ENCODE data around the gene SLC29A1. TPM values are rescaled to one million over a fixed set of nuclear protein-coding genes. Genes with fewer than 3 reads are reported as not detected.

Gene SLC29A1
- total RNA-seq, 1 donor from 2014 or later = 142 TPM

DNA sequence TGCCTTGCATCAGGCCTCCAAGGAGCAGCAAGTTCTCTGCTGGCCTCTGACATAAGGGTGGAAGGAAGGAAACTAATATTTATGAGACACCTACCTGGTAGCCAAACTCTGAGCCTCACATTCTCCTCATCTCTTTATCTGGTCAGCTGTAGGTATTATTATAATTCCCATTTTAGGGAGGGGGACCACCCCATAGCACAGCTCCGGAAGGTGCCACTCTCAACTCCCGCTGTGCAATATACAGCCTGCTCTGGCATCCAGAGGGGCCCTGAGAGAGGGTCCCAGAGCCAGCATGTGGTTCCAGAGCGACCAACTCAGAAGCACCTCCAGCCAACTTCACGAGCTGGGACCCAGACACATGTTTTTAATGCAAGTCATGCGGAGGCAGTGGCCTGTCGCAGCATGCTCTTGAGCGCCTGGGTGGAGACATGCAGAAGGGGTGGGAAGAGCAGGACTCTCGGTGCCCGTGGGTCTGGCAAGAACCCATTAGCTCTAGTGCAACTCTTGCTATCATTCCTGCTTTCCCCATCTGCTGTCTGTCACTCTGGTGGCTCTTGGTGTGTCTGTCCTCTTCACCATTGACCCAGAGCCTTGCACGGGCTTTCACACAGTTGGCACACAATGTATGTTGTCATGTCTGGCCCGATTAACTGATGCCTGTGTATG, 21.6 kb upstream of the SLC29A1 start:
- Mint-ChIP-seq H3K36me3 (ENCODE audit: low read depth, unreplicated experiment) (no peaks in the 10 kb centered on the region), H3K27me3 (ENCODE audit: unreplicated experiment) (peaks cover 3% of the 10 kb centered on the region), H3K27ac (ENCODE audit: unreplicated experiment) (peak overlapping the region; percentile 100), H3K9me3 (ENCODE audit: unreplicated experiment) (no peaks in the 10 kb centered on the region), H3K4me3 (ENCODE audit: unreplicated experiment) (peak overlapping the region; percentile 37), H3K4me1 (ENCODE audit: unreplicated experiment) (peaks cover 53% of the 10 kb centered on the region)
- DNase-seq (ENCODE audit: low spot score) = no peak
- TF ChIP-seq, protein P1, sequence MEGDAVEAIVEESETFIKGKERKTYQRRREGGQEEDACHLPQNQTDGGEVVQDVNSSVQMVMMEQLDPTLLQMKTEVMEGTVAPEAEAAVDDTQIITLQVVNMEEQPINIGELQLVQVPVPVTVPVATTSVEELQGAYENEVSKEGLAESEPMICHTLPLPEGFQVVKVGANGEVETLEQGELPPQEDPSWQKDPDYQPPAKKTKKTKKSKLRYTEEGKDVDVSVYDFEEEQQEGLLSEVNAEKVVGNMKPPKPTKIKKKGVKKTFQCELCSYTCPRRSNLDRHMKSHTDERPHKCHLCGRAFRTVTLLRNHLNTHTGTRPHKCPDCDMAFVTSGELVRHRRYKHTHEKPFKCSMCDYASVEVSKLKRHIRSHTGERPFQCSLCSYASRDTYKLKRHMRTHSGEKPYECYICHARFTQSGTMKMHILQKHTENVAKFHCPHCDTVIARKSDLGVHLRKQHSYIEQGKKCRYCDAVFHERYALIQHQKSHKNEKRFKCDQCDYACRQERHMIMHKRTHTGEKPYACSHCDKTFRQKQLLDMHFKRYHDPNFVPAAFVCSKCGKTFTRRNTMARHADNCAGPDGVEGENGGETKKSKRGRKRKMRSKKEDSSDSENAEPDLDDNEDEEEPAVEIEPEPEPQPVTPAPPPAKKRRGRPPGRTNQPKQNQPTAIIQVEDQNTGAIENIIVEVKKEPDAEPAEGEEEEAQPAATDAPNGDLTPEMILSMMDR (IDR thresholded peaks at IDR 0.05; ENCODE audit: unreplicated experiment) = no peak

- TF ChIP-seq, protein P1 (IDR thresholded peaks at IDR 0.05; ENCODE audit: unreplicated experiment) = no peak
- H3K27me3 Mint-ChIP-seq (ENCODE audit: unreplicated experiment) = peaks cover 3% of the 10 kb centered on the region
- H3K4me3 Mint-ChIP-seq (ENCODE audit: unreplicated experiment) = peak overlapping the region; percentile 70
- H3K27ac Mint-ChIP-seq (ENCODE audit: unreplicated experiment) = peak overlapping the region; percentile 100
- no peaks in the 10 kb centered on the region for H3K9me3 Mint-ChIP-seq (ENCODE audit: unreplicated experiment)
- peaks cover 55% of the 10 kb centered on the region for H3K4me1 Mint-ChIP-seq (ENCODE audit: unreplicated experiment)
- DNase-seq (ENCODE audit: low spot score) = peak; percentile 57
- no peaks in the 10 kb centered on the region for H3K36me3 Mint-ChIP-seq (ENCODE audit: low read depth, unreplicated experiment)
Measured at GRCh38 chr6:44202332-44202971, 20.9 kb upstream of the SLC29A1 start.

GRCh38 chr6:44202972-44203750, 20.2 kb upstream of the SLC29A1 start:
- Mint-ChIP-seq H3K36me3 (ENCODE audit: low read depth, unreplicated experiment) (no peaks in the 10 kb centered on the region), H3K9me3 (ENCODE audit: unreplicated experiment) (no peaks in the 10 kb centered on the region), H3K4me1 (ENCODE audit: unreplicated experiment) (peaks cover 59% of the 10 kb centered on the region), H3K4me3 (ENCODE audit: unreplicated experiment) (peak overlapping the region; percentile 10), H3K27me3 (ENCODE audit: unreplicated experiment) (peaks cover 3% of the 10 kb centered on the region), H3K27ac (ENCODE audit: unreplicated experiment) (peak overlapping the region; percentile 100)
- TF ChIP-seq, protein P1 (IDR thresholded peaks at IDR 0.05; ENCODE audit: unreplicated experiment) = no peak
- DNase-seq (ENCODE audit: low spot score) = no peak

GRCh38 chr6:44203955-44204354, 19.4 kb upstream of the SLC29A1 start:
- no peak overlapping the region for H3K4me3 Mint-ChIP-seq (ENCODE audit: unreplicated experiment)
- no peak for DNase-seq (ENCODE audit: low spot score)
- no peaks in the 10 kb centered on the region for H3K36me3 Mint-ChIP-seq (ENCODE audit: low read depth, unreplicated experiment)
- peaks cover 5% of the 10 kb centered on the region for H3K27me3 Mint-ChIP-seq (ENCODE audit: unreplicated experiment)
- TF ChIP-seq, protein P1 (IDR thresholded peaks at IDR 0.05; ENCODE audit: unreplicated experiment) = no peak
- no peaks in the 10 kb centered on the region for H3K9me3 Mint-ChIP-seq (ENCODE audit: unreplicated experiment)
- H3K4me1 Mint-ChIP-seq (ENCODE audit: unreplicated experiment) = peaks cover 65% of the 10 kb centered on the region
- peak overlapping the region; percentile 74 for H3K27ac Mint-ChIP-seq (ENCODE audit: unreplicated experiment)
